PFSK-1 (cell line): ENCODE data around the gene IMMP1L.

Experiments
- FOXP2 ChIP-seq: optimal IDR thresholded peaks from 2 replicates; pipeline ENCODE3; 2011; ENCODE audit warnings: borderline replicate concordance, control low read depth, inconsistent platforms; ENCODE audit not compliant: insufficient read depth; ENCODE audit errors: extremely low read length, extremely low read depth
- POLR2AphosphoS5 ChIP-seq: IDR thresholded peaks from 2 replicates; pipeline ENCODE4 v1.6.1; 2012; ENCODE audit warnings: low read depth, mild to moderate bottlenecking, control low read depth, low read length, moderate library complexity
- REST ChIP-seq, 2 experiments: IDR thresholded peaks; 2 replicates each; pipeline versions ENCODE4 v1.6.1 to v1.8.0; 2011 to 2012; ENCODE audit warnings: low read depth in 2 of 2, low read length in 2 of 2, control low read depth in 1 of 2, inconsistent platforms in 1 of 2, mild to moderate bottlenecking in 1 of 2, moderate library complexity in 1 of 2; ENCODE audit not compliant: insufficient read depth in 1 of 2
- SIN3A ChIP-seq: IDR thresholded peaks from 2 replicates; pipeline ENCODE4 v1.6.1; 2012; ENCODE audit warnings: mild to moderate bottlenecking, low read length, moderate library complexity, borderline replicate concordance; ENCODE audit not compliant: insufficient read depth
- TAF1 ChIP-seq: IDR thresholded peaks from 2 replicates; pipeline ENCODE4 v1.6.1; 2012; ENCODE audit warnings: low read length, control low read depth, borderline replicate concordance; ENCODE audit not compliant: insufficient read depth

The IMMP1L gene

GRCh38 chr11:31415435-31415834, 94.0 kb downstream of the IMMP1L start:
- no peak for TF ChIP-seq FOXP2

GRCh38 chr11:31414338-31414737, 95.1 kb downstream of the IMMP1L start:
- no peak for TF ChIP-seq POLR2AphosphoS5
- TF ChIP-seq REST (IDR thresholded peaks at IDR 0.05; ENCODE audit: insufficient read depth in 1 of 2, low read depth in 2 of 2, low read length in 2 of 2), result no peak
- no peak for TF ChIP-seq SIN3A
- TF ChIP-seq FOXP2, result no peak
- TF ChIP-seq TAF1, result no peak

- no peak for TF ChIP-seq TAF1
- TF ChIP-seq SIN3A, result no peak
- TF ChIP-seq REST (IDR thresholded peaks at IDR 0.05; ENCODE audit: insufficient read depth in 1 of 2, low read depth in 2 of 2, low read length in 2 of 2), result no peak
- TF ChIP-seq POLR2AphosphoS5, result no peak
- no peak for TF ChIP-seq FOXP2
Measured at GRCh38 chr11:31412946-31413345, 96.5 kb downstream of the IMMP1L start.

- TF ChIP-seq SIN3A, result no peak
- TF ChIP-seq TAF1, result no peak
- TF ChIP-seq REST (IDR thresholded peaks at IDR 0.05; ENCODE audit: insufficient read depth in 1 of 2, low read depth in 2 of 2, low read length in 2 of 2), result no peak
- no peak for TF ChIP-seq POLR2AphosphoS5
- no peak for TF ChIP-seq FOXP2
Measured at GRCh38 chr11:31408201-31408600, 101.2 kb downstream of the IMMP1L start.

GRCh38 chr11:31404614-31405013, 104.8 kb downstream of the IMMP1L start:
- TF ChIP-seq REST (IDR thresholded peaks at IDR 0.05; ENCODE audit: insufficient read depth in 1 of 2, low read depth in 2 of 2, low read length in 2 of 2) (no peak), POLR2AphosphoS5 (no peak), TAF1 (no peak), SIN3A (no peak), FOXP2 (no peak)
